ENCODE results near the gene PRKCH.

PRKCH gene

GRCh38 chr14:61589691-61590581, 268.6 kb downstream of the PRKCH start:
- DNase-seq (ENCODE audit: low spot score) = no peak

- no peak for DNase-seq (ENCODE audit: low spot score)
These were observed 270.5 kb downstream of the PRKCH start for GRCh38 chr14:61591862-61592261.

GRCh38 chr14:61593330-61593729, 272.0 kb downstream of the PRKCH start:
- DNase-seq (ENCODE audit: low spot score) = no peak

- no peak for DNase-seq (ENCODE audit: low spot score)
These were observed 275.6 kb downstream of the PRKCH start for GRCh38 chr14:61596990-61597389.

GRCh38 chr14:61598980-61599379, 277.6 kb downstream of the PRKCH start:
- DNase-seq (ENCODE audit: low spot score) = no peak

- no peak for DNase-seq (ENCODE audit: low spot score)
These were observed 278.6 kb downstream of the PRKCH start for GRCh38 chr14:61599942-61600341.
